Measurements from ENCODE around the gene FOXN1.

DNA sequence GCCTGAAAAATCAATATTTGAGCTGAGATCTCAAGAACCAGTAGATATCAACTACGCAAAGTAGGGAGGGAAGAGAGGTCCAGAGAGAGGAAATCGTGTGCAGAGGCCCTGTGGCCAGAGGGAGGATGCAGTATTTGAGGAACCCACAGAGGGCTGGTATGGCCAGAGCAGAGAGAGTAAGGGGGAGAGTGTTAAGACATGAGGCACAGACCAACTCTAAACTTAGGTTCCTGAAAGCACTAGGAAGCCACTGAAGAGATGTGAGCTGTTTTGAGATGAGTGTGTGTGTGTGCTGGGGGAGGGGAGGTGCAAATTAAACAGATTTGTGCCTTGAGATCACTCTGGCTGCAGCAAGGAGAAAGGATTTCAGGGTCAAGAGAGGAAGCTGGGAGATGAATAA lies 21.9 kb upstream of the FOXN1 start:
- TF ChIP-seq GABPA (IDR thresholded peaks at IDR 0.05; ENCODE audit: low read depth) (no peak), EZH2phosphoT487 (IDR thresholded peaks at IDR 0.05; ENCODE audit: borderline replicate concordance, low read depth) (no peak), YY1 (IDR thresholded peaks at IDR 0.05; ENCODE audit: low read depth) (no peak)
- TF ChIP-seq, protein P1, sequence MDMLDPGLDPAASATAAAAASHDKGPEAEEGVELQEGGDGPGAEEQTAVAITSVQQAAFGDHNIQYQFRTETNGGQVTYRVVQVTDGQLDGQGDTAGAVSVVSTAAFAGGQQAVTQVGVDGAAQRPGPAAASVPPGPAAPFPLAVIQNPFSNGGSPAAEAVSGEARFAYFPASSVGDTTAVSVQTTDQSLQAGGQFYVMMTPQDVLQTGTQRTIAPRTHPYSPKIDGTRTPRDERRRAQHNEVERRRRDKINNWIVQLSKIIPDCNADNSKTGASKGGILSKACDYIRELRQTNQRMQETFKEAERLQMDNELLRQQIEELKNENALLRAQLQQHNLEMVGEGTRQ (IDR thresholded peaks at IDR 0.05; ENCODE audit: borderline replicate concordance, low read depth, low read length), result no peak
- TF ChIP-seq, protein P2, sequence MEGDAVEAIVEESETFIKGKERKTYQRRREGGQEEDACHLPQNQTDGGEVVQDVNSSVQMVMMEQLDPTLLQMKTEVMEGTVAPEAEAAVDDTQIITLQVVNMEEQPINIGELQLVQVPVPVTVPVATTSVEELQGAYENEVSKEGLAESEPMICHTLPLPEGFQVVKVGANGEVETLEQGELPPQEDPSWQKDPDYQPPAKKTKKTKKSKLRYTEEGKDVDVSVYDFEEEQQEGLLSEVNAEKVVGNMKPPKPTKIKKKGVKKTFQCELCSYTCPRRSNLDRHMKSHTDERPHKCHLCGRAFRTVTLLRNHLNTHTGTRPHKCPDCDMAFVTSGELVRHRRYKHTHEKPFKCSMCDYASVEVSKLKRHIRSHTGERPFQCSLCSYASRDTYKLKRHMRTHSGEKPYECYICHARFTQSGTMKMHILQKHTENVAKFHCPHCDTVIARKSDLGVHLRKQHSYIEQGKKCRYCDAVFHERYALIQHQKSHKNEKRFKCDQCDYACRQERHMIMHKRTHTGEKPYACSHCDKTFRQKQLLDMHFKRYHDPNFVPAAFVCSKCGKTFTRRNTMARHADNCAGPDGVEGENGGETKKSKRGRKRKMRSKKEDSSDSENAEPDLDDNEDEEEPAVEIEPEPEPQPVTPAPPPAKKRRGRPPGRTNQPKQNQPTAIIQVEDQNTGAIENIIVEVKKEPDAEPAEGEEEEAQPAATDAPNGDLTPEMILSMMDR (IDR thresholded peaks at IDR 0.05), result no peak
